ENCODE measurements around the gene AFF3.

Gene AFF3

GRCh38 chr2:100151310-100151709 lies 8.9 kb upstream of the AFF3 start:
- no peak for DNase-seq

- no peak for DNase-seq
These were observed 6.5 kb upstream of the AFF3 start for GRCh38 chr2:100148883-100149282.

- no peak for DNase-seq
These were observed 4.2 kb upstream of the AFF3 start for GRCh38 chr2:100146657-100146960.

- no peak for DNase-seq
These were observed 3.7 kb upstream of the AFF3 start for GRCh38 chr2:100145893-100146656.

- DNase-seq = no peak
These were observed 896 bp upstream of the AFF3 start for GRCh38 chr2:100143286-100143685.

- no peak for DNase-seq
These were observed 484 bp downstream of the AFF3 start for GRCh38 chr2:100141906-100142305.

GRCh38 chr2:100140582-100140981 lies 1.8 kb downstream of the AFF3 start:
- DNase-seq = no peak

GRCh38 chr2:100137866-100138570 lies 4.4 kb downstream of the AFF3 start:
- no peak for DNase-seq

- DNase-seq = no peak
These were observed 5.1 kb downstream of the AFF3 start for GRCh38 chr2:100137318-100137717.

GRCh38 chr2:100136310-100136709 lies 6.1 kb downstream of the AFF3 start:
- no peak for DNase-seq

- DNase-seq = no peak
These were observed 7.0 kb downstream of the AFF3 start for GRCh38 chr2:100135415-100135814.

- no peak for DNase-seq
These were observed 11.6 kb downstream of the AFF3 start for GRCh38 chr2:100130595-100131391.

- no peak for DNase-seq
These were observed 15.4 kb downstream of the AFF3 start for GRCh38 chr2:100126897-100127401.

GRCh38 chr2:100126201-100126600 lies 16.2 kb downstream of the AFF3 start:
- no peak for DNase-seq

- DNase-seq = no peak
These were observed 16.8 kb downstream of the AFF3 start for GRCh38 chr2:100125626-100126025.

GRCh38 chr2:100124761-100125160 lies 17.6 kb downstream of the AFF3 start:
- no peak for DNase-seq

GRCh38 chr2:100121124-100121718 lies 21.2 kb downstream of the AFF3 start:
- DNase-seq = no peak

- DNase-seq = no peak
These were observed 23.2 kb downstream of the AFF3 start for GRCh38 chr2:100119235-100119634.

- DNase-seq = no peak
These were observed 28.4 kb downstream of the AFF3 start for GRCh38 chr2:100113990-100114433.

- DNase-seq = no peak
These were observed 31.8 kb downstream of the AFF3 start for GRCh38 chr2:100110614-100111000.

- no peak for DNase-seq
These were observed 32.3 kb downstream of the AFF3 start for GRCh38 chr2:100109986-100110613.

Data from anterior cingulate cortex (tissue), 58 donors.